GM12891 (cell line): ENCODE measurements around the gene EXOC3.
"Not testable (repeated sequence)": the region's sequence is repeated elsewhere in the genome, so short reads cannot be mapped to it uniquely, and the experiment has no call there.

Experiments
- DNase-seq: peaks from one replicate; pipeline ENCODE4 v3.0.0; 2011; ENCODE audit warnings: low spot score; ENCODE audit not compliant: insufficient read length
- FAIRE-seq: peaks from 2 replicates; lab custom pipeline; 2011; peaks lifted over from hg19 to GRCh38; lab: Jason Lieb, UNC
- PAX5 ChIP-seq: IDR thresholded peaks from 2 replicates; pipeline ENCODE4 v1.6.1; 2011; ENCODE audit warnings: low read length, moderate library complexity, mild to moderate bottlenecking; ENCODE audit not compliant: insufficient read depth, severe bottlenecking
- POLR2A ChIP-seq: IDR thresholded peaks from 2 replicates; pipeline ENCODE4 v1.6.1; 2011; ENCODE audit warnings: low read depth, low read length, control low read depth
- POLR2AphosphoS5 ChIP-seq: IDR thresholded peaks from 2 replicates; pipeline ENCODE4 v1.6.1; 2011; ENCODE audit warnings: low read depth, low read length, control low read depth
- POU2F2 ChIP-seq: IDR thresholded peaks from 2 replicates; pipeline ENCODE4 v1.6.1; 2011; ENCODE audit warnings: low read depth, mild to moderate bottlenecking, control low read depth, low read length, moderate library complexity
- SPI1 ChIP-seq: IDR thresholded peaks from 2 replicates; pipeline ENCODE4 v1.6.1; 2011; ENCODE audit warnings: low read depth, low read length, control low read depth
- TAF1 ChIP-seq: IDR thresholded peaks from 2 replicates; pipeline ENCODE4 v1.6.1; 2011; ENCODE audit warnings: low read depth, low read length, control low read depth

The EXOC3 gene

GRCh38 chr5:406041-406440 lies 36.9 kb upstream of the EXOC3 start:
- FAIRE-seq, result no peak

GRCh38 chr5:407051-407450 lies 35.9 kb upstream of the EXOC3 start:
- no peak for TF ChIP-seq PAX5
- TF ChIP-seq POU2F2, result no peak
- no peak for TF ChIP-seq POLR2A
- no peak for TF ChIP-seq TAF1
- no peak for TF ChIP-seq POLR2AphosphoS5
- TF ChIP-seq SPI1, result no peak
- no peak for DNase-seq
- no peak for FAIRE-seq

More at GRCh38 chr5:406041-406440, 36.9 kb upstream of the EXOC3 start:
- DNase-seq, result no peak
- TF ChIP-seq POLR2AphosphoS5, result no peak
- no peak for TF ChIP-seq SPI1
- no peak for TF ChIP-seq POU2F2
- TF ChIP-seq TAF1, result no peak

DNA sequence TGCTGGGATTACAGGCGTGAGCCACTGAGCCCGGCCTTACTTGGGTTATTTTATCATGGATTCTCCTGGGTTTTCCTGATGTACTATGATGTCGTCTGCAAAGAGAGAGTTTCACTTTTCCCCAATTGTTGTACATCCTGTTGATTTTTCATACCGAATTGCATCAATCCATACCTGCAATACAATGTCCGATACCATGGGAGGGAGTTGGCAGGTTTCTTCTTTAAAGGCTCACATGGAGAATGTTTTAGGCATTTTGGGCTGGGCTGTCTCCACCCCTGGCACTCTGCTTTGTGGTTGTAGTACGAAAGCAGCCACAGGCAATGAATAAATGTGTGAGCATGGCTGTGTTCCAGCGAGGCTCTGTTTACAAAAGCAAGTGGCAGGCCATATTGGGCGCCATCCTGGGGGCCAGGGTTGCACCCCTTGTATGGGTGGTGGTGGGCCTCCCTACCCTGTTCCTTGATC lies 35.1 kb upstream of the EXOC3 start:
- no peak for FAIRE-seq
- DNase-seq, result no peak

DNA sequence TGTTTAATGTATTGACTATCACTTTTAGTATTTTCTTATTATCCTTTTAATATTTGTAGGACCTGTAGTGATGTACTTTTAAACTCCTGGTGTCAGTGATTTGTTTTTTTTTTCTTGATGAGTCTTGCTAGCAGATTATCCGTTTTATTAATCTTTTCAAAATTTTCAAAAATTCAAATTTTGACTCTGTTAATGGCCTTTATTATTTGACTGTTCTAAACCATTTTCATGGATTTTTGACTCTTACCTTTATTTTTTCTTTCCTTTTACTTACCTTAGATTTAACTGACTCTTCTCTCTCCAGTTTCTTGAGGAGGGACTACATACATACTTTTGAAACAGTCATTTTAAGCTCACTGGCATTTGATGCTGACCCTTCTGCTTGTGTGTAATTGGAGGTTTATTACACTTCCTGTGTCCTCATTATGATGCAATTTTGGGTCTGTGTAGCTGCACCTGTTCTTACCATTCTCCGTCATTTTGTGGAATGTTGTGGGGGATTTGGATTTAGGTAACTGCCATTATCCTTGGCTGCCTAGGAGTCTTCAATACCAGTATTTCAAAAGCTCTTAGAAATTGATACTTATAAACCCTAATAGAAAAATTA lies 32.0 kb upstream of the EXOC3 start:
- DNase-seq (no peak), FAIRE-seq (no peak)
- TF ChIP-seq POLR2A (no peak), TAF1 (no peak), POLR2AphosphoS5 (no peak), POU2F2 (no peak), PAX5 (no peak), SPI1 (no peak)

More for the DNA sequence above, 35.1 kb upstream of the EXOC3 start:
- TF ChIP-seq SPI1 (no peak), PAX5 (no peak), POLR2AphosphoS5 (no peak), TAF1 (no peak), POU2F2 (no peak), POLR2A (no peak)

DNA sequence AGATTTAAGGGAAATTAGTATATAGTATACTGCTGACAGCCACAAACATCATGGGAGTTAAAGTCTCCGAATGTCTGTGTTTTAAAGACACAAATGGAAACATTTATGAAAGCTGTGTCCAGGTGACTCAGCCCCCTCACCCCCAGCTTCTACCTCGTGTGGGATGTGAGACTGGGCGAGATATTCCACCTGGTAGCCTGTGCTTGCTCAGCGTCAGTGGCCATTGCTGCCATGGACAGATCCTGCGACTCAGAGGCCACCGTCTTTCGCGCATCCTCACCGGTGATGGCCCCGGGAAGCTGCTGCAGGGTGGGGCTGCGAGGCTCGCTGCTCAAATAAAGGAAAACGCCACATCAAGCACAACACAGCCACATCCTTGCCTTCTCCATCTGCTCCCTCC lies 31.2 kb upstream of the EXOC3 start:
- DNase-seq (no peak), FAIRE-seq (no peak)
- TF ChIP-seq POLR2A, result no peak
- TF ChIP-seq SPI1, result no peak
- no peak for TF ChIP-seq PAX5
- no peak for TF ChIP-seq POU2F2
- no peak for TF ChIP-seq POLR2AphosphoS5
- no peak for TF ChIP-seq TAF1

GRCh38 chr5:414991-415927 lies 27.7 kb upstream of the EXOC3 start:
- FAIRE-seq, result peak; percentile 35

DNA sequence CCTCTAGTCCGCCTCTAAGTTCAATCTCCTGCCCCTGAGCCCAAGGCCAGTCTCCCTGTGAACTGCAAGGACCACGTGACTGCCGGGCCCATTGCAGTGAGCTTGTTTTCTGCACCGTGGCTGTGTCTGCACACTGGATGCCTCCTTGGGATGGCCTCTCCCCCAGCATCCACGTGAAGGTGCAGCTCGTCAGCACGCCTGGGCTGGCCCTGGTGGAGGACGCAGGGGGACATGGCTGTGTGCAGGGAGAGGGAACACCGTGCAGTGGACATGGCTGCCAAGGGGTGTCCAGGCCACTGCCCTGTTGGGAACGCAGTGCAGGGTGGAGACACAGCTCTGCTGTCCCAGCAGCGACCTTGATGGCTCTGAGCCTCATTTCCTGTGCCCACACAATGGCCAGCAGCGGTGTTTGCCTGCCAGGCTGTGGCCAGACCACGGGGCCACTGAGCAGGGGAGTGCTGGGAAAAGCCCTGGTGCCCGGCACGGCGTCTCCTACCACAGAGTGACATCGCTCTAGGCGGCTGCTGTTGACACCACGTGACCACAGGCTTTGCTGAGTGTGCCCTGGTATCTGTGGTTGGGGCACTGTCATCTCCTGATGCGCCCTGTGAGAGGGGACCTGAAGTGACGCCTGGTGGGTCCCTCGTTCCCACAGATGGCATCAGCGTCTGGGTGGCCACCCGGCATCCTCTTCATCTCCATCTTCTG lies 26.9 kb upstream of the EXOC3 start:
- TF ChIP-seq PAX5 (no peak), TAF1 (no peak), POU2F2 (no peak)
- no peak for DNase-seq
- no peak for FAIRE-seq

More at GRCh38 chr5:414991-415927, 27.7 kb upstream of the EXOC3 start:
- not testable (repeated sequence) for DNase-seq

DNA sequence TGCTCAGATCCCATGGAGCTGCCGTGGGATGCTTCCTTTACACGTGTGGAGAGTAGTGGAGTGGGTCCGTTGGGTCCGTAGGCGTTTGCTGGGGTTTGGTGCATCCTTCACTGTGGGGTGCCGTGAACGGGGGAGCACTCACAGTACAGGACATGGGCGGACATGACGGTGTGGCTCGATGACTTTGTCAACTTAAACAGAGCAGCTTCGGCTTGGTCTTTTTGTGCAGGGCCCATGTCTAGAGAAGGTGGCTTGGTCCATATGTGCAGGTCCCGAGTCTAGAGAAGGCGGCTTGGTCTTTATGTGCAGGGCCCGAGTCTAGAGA lies 26.4 kb upstream of the EXOC3 start:
- no peak for FAIRE-seq

DNA sequence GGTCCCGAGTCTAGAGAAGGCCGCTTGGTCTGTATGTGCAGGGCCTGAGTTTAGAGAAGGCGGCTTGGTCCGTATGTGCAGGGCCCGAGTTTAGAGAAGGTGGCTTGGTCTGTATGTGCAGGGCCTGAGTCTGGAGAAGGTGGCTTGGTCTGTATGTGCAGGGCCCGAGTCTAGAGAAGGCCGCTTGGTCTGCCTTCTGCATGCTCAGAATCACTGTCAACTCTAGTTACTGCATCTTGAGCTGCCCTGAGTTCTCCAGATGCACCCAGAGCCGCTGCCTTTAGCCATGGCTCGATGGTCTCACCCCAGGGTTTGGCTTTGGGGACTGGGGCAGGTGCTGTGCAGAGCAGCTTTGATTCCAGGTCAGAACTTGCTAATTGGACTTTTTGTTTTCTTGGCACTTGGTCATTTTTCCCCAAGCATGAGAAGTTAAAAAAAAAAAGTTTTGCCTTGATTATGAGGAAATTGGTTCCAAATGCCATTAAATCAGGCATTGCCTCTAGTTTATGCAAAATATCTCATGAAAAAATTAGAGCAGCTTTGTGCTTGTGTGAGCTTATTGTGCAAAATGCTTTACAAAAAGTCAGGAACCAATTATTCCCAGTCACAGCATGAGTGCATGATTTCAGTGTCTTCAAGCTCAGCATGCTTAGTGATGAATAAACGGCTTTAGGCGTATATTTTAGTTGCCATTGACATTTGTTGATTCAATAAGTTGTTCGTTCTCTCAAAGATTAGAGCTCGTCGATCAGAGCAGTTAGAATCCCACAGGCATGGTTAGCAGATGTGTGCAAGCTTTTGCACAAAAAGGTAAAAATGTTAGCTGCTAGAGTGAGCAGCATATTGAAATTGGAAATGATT lies 25.4 kb upstream of the EXOC3 start:
- DNase-seq (no peak), FAIRE-seq (no peak)
- TF ChIP-seq POLR2A (no peak), POLR2AphosphoS5 (no peak), TAF1 (no peak), SPI1 (no peak)

More for the DNA sequence above, 26.4 kb upstream of the EXOC3 start:
- TF ChIP-seq POLR2AphosphoS5, result no peak
- TF ChIP-seq TAF1, result no peak
- TF ChIP-seq POU2F2, result no peak
- TF ChIP-seq SPI1, result no peak
- TF ChIP-seq POLR2A, result no peak
- no peak for TF ChIP-seq PAX5
- DNase-seq, result no peak
